ENCODE data around the gene SMARCD2. TPM values are rescaled to one million over a fixed set of nuclear protein-coding genes. Genes with fewer than 3 reads are reported as not detected.
A peak's percentile ranks its signal among the peaks of the same experiment; 100 is the strongest.

Gene SMARCD2
- total and polyA plus RNA-seq, 2 of the 13 experiments (the other 11 are each of a cell fraction or from before 2014, with no cell fraction given): 122 to 150 TPM

GRCh38 chr17:63842540-63843386 is at the start of gene SMARCD2 (continued):
- TF ChIP-seq ZNF768 (CRISPR knock-in tag; IDR thresholded peaks at IDR 0.05): peak; percentile 89
- TF ChIP-seq, protein P1, sequence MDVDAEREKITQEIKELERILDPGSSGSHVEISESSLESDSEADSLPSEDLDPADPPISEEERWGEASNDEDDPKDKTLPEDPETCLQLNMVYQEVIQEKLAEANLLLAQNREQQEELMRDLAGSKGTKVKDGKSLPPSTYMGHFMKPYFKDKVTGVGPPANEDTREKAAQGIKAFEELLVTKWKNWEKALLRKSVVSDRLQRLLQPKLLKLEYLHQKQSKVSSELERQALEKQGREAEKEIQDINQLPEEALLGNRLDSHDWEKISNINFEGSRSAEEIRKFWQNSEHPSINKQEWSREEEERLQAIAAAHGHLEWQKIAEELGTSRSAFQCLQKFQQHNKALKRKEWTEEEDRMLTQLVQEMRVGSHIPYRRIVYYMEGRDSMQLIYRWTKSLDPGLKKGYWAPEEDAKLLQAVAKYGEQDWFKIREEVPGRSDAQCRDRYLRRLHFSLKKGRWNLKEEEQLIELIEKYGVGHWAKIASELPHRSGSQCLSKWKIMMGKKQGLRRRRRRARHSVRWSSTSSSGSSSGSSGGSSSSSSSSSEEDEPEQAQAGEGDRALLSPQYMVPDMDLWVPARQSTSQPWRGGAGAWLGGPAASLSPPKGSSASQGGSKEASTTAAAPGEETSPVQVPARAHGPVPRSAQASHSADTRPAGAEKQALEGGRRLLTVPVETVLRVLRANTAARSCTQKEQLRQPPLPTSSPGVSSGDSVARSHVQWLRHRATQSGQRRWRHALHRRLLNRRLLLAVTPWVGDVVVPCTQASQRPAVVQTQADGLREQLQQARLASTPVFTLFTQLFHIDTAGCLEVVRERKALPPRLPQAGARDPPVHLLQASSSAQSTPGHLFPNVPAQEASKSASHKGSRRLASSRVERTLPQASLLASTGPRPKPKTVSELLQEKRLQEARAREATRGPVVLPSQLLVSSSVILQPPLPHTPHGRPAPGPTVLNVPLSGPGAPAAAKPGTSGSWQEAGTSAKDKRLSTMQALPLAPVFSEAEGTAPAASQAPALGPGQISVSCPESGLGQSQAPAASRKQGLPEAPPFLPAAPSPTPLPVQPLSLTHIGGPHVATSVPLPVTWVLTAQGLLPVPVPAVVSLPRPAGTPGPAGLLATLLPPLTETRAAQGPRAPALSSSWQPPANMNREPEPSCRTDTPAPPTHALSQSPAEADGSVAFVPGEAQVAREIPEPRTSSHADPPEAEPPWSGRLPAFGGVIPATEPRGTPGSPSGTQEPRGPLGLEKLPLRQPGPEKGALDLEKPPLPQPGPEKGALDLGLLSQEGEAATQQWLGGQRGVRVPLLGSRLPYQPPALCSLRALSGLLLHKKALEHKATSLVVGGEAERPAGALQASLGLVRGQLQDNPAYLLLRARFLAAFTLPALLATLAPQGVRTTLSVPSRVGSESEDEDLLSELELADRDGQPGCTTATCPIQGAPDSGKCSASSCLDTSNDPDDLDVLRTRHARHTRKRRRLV (CRISPR knock-in tag; IDR thresholded peaks at IDR 0.05): peak; percentile 96
- no peak; the same call in 1 of the 2 replicates for TF ChIP-seq PRMT3 (CRISPR knock-in tag; IDR thresholded peaks at IDR 0.05; ENCODE audit: borderline replicate concordance, low read depth)
- no peak for TF ChIP-seq HNRNPH1 (optimal IDR thresholded peaks at IDR 0.05; ENCODE audit: low read depth, low read length)
- TF ChIP-seq ZBTB7A (CRISPR knock-in tag; IDR thresholded peaks at IDR 0.05): peak; percentile 54; the same call in 1 of the 2 replicates
- TF ChIP-seq ZNF230 (CRISPR knock-in tag; IDR thresholded peaks at IDR 0.05): peak; percentile 68; the same call in 1 of the 2 replicates
- peak; percentile 90 for TF ChIP-seq NKX3-1 (CRISPR knock-in tag; IDR thresholded peaks at IDR 0.05)
- peak; percentile 97 for TF ChIP-seq ETV6 (CRISPR knock-in tag; conservative IDR thresholded peaks at IDR 0.05)
- TF ChIP-seq ZNF770 (CRISPR knock-in tag; IDR thresholded peaks at IDR 0.05): peak; percentile 76
- TF ChIP-seq SOX5 (CRISPR knock-in tag; IDR thresholded peaks at IDR 0.05; ENCODE audit: borderline replicate concordance): peak; percentile 76; the same call in 1 of the 2 replicates
- TF ChIP-seq ZC3H13 (CRISPR knock-in tag; IDR thresholded peaks at IDR 0.05): peak; percentile 97
- TF ChIP-seq ZNF703 (CRISPR knock-in tag; IDR thresholded peaks at IDR 0.05; ENCODE audit: borderline replicate concordance): peak; percentile 53; the same call in 1 of the 2 replicates
- TF ChIP-seq FIP1L1 (IDR thresholded peaks at IDR 0.05; ENCODE audit: borderline replicate concordance, insufficient read depth, low read depth, low read length): peak; percentile 95; the same call in 1 of the 2 replicates
- TF ChIP-seq PAX8 (CRISPR knock-in tag; IDR thresholded peaks at IDR 0.05; ENCODE audit: borderline replicate concordance): peak; percentile 94
- TF ChIP-seq POLR2A (IDR thresholded peaks at IDR 0.05; ENCODE audit: insufficient read depth in 1 of 2, low read depth in 2 of 2, low read length in 2 of 2): peak; percentile 54 to 81
- TF ChIP-seq CSRNP2 (CRISPR knock-in tag; conservative IDR thresholded peaks at IDR 0.05; ENCODE audit: low read depth): peak; percentile 96
- TF ChIP-seq, protein P2, sequence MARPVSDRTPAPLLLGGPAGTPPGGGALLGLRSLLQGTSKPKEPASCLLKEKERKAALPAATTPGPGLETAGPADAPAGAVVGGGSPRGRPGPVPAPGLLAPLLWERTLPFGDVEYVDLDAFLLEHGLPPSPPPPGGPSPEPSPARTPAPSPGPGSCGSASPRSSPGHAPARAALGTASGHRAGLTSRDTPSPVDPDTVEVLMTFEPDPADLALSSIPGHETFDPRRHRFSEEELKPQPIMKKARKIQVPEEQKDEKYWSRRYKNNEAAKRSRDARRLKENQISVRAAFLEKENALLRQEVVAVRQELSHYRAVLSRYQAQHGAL (CRISPR knock-in tag; IDR thresholded peaks at IDR 0.05; ENCODE audit: not compliant biosample characterization): peak; percentile 93
